GM19395 (cell line): ENCODE measurements around the gene ROR2.

Source experiments
- ATAC-seq: cut with Tn5 transposase; IDR thresholded peaks from one replicate; pipeline ENCODE4 v1.9.1; 2021; ENCODE audit warnings: mild to moderate bottlenecking, moderate library complexity; ENCODE audit not compliant: unreplicated experiment

ROR2 gene

GRCh38 chr9:91753711-91754110 lies 196.3 kb downstream of the ROR2 start:
- ATAC-seq, result no peak

GRCh38 chr9:91751922-91752321 lies 198.1 kb downstream of the ROR2 start:
- no peak for ATAC-seq

- ATAC-seq, result no peak
Measured at GRCh38 chr9:91750343-91750742, 199.7 kb downstream of the ROR2 start.

DNA sequence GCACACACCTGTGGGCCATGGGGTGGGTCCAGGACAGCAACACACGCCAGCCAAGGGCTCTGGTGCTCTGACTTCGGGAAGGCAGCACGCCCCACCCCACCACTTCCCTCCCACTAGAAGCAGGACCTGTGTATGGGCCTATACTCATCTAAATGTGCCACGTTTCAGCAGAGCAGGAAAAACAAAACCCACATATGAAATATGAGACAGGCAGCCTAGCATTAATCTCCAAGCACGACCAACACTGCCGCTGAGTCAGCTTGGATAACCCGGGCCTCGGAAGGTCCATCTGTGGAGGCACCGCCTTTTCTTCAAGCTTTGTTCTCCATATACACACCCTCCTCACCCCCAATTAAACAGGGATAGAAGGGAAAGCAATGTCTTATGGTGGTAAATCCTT lies 203.1 kb downstream of the ROR2 start:
- no peak for ATAC-seq

DNA sequence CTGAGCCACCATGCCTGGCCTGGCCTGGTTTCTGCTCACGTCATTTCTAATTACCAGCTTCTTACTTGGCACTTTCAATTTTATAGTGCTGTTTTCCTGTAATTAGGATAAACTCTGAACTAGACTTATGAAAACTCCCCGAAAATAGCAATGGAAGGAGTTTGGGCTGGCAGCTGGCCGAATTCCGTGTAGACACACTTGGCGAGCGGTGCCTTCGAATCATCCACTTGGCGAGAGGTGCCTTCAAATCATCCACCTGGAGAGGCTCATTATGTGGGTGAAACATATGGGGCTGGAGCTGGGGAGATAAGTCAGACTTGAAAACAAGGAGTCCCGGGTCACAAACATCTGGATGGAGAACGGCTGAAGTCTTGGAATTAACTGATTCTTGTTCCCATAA lies 203.7 kb downstream of the ROR2 start:
- no peak for ATAC-seq

GRCh38 chr9:91744114-91744513 lies 205.9 kb downstream of the ROR2 start:
- no peak for ATAC-seq

GRCh38 chr9:91741522-91741921 lies 208.5 kb downstream of the ROR2 start:
- ATAC-seq, result no peak

- no peak for ATAC-seq
Measured at GRCh38 chr9:91740701-91741100, 209.3 kb downstream of the ROR2 start.

GRCh38 chr9:91736898-91737601 lies 213.0 kb downstream of the ROR2 start:
- ATAC-seq, result no peak

- no peak for ATAC-seq
Measured at GRCh38 chr9:91736311-91736710, 213.7 kb downstream of the ROR2 start.

GRCh38 chr9:91735049-91735448 lies 215.0 kb downstream of the ROR2 start:
- no peak for ATAC-seq

GRCh38 chr9:91734371-91734981 lies 215.6 kb downstream of the ROR2 start:
- ATAC-seq, result no peak

- no peak for ATAC-seq
Measured at GRCh38 chr9:91733006-91733624, 216.9 kb downstream of the ROR2 start.

GRCh38 chr9:91732187-91733005 lies 217.6 kb downstream of the ROR2 start:
- ATAC-seq, result no peak

DNA sequence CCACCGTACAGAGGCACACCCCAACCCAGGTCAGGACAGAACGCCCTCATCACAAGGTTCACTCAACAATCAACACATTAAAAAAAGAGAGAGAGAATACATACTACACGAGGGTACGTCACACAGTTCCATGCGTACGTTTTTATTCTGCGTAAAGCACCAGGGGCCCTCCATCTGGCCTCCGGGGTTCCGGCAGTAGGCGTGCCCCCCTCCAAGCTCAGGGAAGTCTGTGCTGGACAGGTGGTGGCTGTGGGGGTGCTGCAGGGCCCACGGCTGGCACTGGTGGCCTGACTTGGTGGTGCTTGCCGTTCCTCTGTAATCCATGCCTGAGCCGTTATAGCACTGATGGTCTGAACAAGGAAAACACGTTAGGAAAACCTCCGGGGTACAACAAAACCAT lies 219.2 kb downstream of the ROR2 start:
- ATAC-seq, result no peak

DNA sequence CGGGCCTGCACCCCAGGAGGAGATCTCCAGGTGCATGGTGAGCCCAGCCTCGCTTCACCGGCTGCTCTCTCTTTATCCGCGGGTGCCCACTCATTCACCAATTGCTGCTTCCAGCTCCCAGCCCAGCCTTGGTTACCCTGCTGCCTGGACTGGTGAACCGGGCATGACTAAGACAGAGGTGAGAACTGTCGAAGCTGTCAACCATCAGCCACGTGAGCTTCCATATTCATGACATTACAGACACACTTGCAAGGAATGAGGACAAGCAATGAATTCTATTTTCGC lies 220.5 kb downstream of the ROR2 start:
- no peak for ATAC-seq

DNA sequence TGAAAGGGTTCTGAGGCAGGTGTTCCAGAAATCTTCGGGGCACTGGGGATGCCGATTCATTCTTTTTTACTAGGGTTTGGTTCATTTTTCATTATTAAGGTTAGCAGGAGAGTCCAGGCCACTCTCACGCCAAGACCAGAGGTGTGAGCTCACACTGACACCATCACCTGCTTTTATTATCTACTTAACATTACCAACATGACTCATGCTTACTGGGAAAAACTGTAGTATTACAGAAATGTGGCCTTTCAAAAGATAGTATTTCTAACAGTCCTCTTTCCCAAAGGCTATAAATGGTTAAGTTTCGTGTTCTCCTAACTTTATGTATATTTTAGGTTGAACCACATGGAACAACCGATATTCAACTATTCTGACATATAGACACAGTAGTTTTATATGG lies 222.1 kb downstream of the ROR2 start:
- ATAC-seq, result no peak

DNA sequence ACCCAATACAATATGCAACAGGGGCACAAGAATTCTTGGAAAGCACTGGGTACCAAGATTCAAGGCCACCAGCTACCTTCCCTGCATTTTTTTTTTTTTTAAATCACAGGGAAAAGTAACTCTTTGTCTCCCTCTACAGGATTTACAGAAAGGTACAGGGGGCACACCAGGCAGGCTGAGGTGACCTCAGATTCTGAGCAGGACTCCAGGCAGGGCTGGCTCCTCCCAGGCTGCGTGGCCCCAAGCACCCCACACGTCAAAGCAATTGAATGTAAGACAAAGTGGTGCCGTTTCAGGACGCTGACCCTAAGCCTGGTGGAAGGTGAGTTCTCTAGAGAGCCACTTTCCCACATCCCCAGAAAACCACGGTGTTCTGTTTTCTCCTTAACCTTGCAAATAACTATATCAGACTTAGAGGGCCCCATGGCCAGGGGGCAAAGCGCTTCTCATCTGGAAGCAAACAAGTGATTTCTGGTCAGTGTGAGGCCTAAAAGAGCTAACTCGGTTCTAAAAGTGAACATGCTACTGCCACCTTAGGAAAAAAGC lies 222.6 kb downstream of the ROR2 start:
- no peak for ATAC-seq

DNA sequence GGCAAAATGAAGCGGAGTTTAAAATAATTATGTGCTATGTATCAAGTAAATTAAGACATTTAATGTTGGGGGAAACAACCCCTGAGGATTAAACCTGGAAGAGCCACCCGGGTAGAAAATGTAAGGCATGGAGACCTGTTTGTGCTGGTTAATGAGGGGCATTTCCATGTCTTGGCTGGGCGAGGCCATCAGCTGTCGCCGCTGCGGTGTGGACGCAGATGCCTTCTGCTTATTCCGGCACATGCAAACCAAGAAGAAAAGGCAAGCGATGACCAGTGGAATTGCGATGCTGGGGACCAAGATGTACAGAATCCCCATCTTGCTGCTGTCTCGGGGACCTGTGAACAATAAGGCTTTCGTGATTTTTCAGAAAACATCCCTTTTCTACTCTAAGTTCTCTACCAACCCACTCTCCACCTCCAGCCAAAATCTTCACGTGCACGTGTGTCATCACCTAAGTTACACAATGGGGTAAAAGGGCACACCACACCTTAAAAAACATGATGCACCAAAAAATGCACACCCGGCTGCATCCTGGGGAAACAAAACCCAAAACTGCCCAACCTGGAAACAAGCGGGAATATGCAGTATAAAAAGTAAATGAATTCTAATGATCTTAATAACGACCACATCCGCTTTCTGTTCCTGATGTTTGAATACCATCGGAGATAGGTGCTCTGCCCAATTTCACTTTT lies 223.5 kb downstream of the ROR2 start:
- ATAC-seq, result no peak

DNA sequence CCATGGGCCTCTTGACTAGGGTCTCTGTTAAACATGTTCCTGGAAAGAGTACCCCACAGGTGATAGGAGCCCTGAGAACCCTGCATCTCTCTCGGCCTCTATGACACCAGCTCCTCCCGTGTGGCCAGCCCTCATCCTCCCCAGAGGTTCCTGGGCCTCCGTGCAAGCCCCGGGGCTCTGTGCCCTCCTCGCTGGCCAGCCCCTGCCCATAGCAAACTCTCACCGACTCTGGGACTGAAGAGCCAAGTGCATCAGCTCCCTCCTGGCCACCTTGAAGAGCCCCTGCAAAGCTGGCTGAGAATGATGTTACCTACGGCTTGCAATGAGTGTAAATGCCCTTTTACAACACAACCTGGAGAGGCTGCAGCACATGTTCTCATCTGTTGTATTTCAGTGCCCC lies 224.4 kb downstream of the ROR2 start:
- no peak for ATAC-seq
